ENCODE data around the gene SBF2. TPM values are rescaled to one million over a fixed set of nuclear protein-coding genes. Genes with fewer than 3 reads are reported as not detected.

The SBF2 gene
- total and polyA plus RNA-seq, 10 donors: 3.6 to 70.9 (median 57.1) TPM

- Histone ChIP-seq H3K27ac (no peak overlapping the region), H3K4me3 (no peak overlapping the region), H3K9me3 (peaks cover 0 to 37% (median 34%) of the 10 kb centered on the region in 8 donors), H3K4me1 (no peaks in the 10 kb centered on the region), H3K36me3 (no peaks in the 10 kb centered on the region), H3K27me3 (replicated peaks in 1 of 7) (no peaks in the 10 kb centered on the region)
- no peak for TF ChIP-seq POLR2A (IDR thresholded peaks at IDR 0.05)
- TF ChIP-seq POLR2AphosphoS5 (IDR thresholded peaks at IDR 0.05): no peak
- TF ChIP-seq CTCF (IDR thresholded peaks at IDR 0.05 in 8 of 11, conservative IDR thresholded peaks at IDR 0.05 in 3 of 11): peak in 8 of 11 experiments; percentile 22 to 67 (median 54)
- intact Hi-C loops (cut with DNase I; ENCODE audit: low total_unique reads): no loop called here
- no peak for DNase-seq
- WGBS, 5 donors: 28 to 73% (median 64%) methylated on average over 4 to 6 of the region's 6 CpGs
Measured at GRCh38 chr11:10076458-10077141, 217.4 kb downstream of the SBF2 start.

GRCh38 chr11:10075141-10075540 lies 218.9 kb downstream of the SBF2 start:
- no peaks in the 10 kb centered on the region for H3K36me3 ChIP-seq
- no peak overlapping the region for H3K4me3 ChIP-seq
- WGBS, 5 donors: 76 to 95% (median 93%) methylated on average over 2 of the region's 2 CpGs
- no peak overlapping the region for H3K27ac ChIP-seq
- intact Hi-C loops (cut with DNase I; ENCODE audit: low total_unique reads): no loop called here
- no peaks in the 10 kb centered on the region for H3K27me3 ChIP-seq (replicated peaks in 1 of 7)
- no peak for TF ChIP-seq POLR2AphosphoS5 (IDR thresholded peaks at IDR 0.05)
- TF ChIP-seq CTCF (IDR thresholded peaks at IDR 0.05 in 8 of 11, conservative IDR thresholded peaks at IDR 0.05 in 3 of 11): no peak
- no peak for TF ChIP-seq POLR2A (IDR thresholded peaks at IDR 0.05)
- no peaks in the 10 kb centered on the region for H3K4me1 ChIP-seq
- DNase-seq: no peak
- peaks cover 0 to 22% (median 19%) of the 10 kb centered on the region in 8 donors for H3K9me3 ChIP-seq

GRCh38 chr11:10072841-10073240 lies 221.2 kb downstream of the SBF2 start:
- intact Hi-C loops (cut with DNase I; ENCODE audit: low total_unique reads): no loop called here
- peaks cover 0 to 3% (median 0%) of the 10 kb centered on the region in 8 donors for H3K9me3 ChIP-seq
- H3K4me3 ChIP-seq: no peak overlapping the region
- H3K36me3 ChIP-seq: no peaks in the 10 kb centered on the region
- WGBS, 5 donors: 97 to 99% (median 99%) methylated on average over 3 of the region's 3 CpGs
- H3K27me3 ChIP-seq (replicated peaks in 1 of 7): no peaks in the 10 kb centered on the region
- no peak overlapping the region for H3K27ac ChIP-seq
- H3K4me1 ChIP-seq: no peaks in the 10 kb centered on the region
- DNase-seq: no peak
- TF ChIP-seq CTCF (IDR thresholded peaks at IDR 0.05 in 8 of 11, conservative IDR thresholded peaks at IDR 0.05 in 3 of 11): no peak
- TF ChIP-seq POLR2A (IDR thresholded peaks at IDR 0.05): no peak
- TF ChIP-seq POLR2AphosphoS5 (IDR thresholded peaks at IDR 0.05): no peak

- TF ChIP-seq POLR2A (IDR thresholded peaks at IDR 0.05) (no peak), POLR2AphosphoS5 (IDR thresholded peaks at IDR 0.05) (no peak), CTCF (IDR thresholded peaks at IDR 0.05 in 8 of 11, conservative IDR thresholded peaks at IDR 0.05 in 3 of 11) (no peak)
- DNase-seq: no peak
- no peak overlapping the region for H3K4me3 ChIP-seq
- no peak overlapping the region for H3K27ac ChIP-seq
- no peaks in the 10 kb centered on the region for H3K36me3 ChIP-seq
- no peaks in the 10 kb centered on the region for H3K27me3 ChIP-seq (replicated peaks in 1 of 7)
- WGBS, 5 donors: 73 to 90% (median 87%) methylated on average over 1 of the region's 1 CpG
- peaks cover 0 to 3% (median 0%) of the 10 kb centered on the region in 8 donors for H3K9me3 ChIP-seq
- no peaks in the 10 kb centered on the region for H3K4me1 ChIP-seq
- intact Hi-C loops (cut with DNase I; ENCODE audit: low total_unique reads): no loop called here
Measured at GRCh38 chr11:10072142-10072541, 221.9 kb downstream of the SBF2 start.

All from spleen (tissue), 11 donors.